CD4-positive, alpha-beta T cell treated with Interleukin-6 at 100 ng/mL for 8 hours (primary cell): ENCODE results near the gene ZNF583.
A peak's percentile ranks its signal among the peaks of the same experiment; 100 is the strongest.

Experiments
- DNase-seq: peaks from one replicate; pipeline ENCODE4 v3.0.0-alpha.2; 2020; ENCODE audit warnings: mixed read lengths, low spot score

ZNF583 gene

GRCh38 chr19:56403764-56404704 lies at the start of gene ZNF583:
ZNF583 (plus strand) TSS chr19:56404332; CDS start chr19:56407115, 2,783 bp downstream.
- DNase-seq, result peak; percentile 91

DNA sequence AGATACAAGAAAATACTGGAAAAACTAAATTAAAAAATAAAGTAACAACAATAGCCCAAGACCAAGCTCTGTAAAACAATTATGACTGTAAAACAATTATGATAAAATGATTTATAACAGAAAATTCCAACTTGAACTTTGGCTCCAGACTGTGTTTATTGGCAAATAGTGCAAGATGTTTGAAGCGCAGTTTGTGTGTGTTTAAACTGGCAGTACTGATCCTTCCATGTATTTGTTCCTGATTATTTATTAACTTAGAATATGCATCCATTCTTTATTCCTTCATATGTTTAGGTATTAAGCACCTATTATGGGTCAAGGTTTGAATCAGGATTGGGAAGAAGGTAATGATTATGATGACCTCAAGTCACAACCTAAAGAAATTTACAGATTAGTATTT lies 48.6 kb upstream of the ZNF583 start:
- DNase-seq, result no peak

- DNase-seq, result no peak
Observed at GRCh38 chr19:56356944-56357343, 47.2 kb upstream of the ZNF583 start.

DNA sequence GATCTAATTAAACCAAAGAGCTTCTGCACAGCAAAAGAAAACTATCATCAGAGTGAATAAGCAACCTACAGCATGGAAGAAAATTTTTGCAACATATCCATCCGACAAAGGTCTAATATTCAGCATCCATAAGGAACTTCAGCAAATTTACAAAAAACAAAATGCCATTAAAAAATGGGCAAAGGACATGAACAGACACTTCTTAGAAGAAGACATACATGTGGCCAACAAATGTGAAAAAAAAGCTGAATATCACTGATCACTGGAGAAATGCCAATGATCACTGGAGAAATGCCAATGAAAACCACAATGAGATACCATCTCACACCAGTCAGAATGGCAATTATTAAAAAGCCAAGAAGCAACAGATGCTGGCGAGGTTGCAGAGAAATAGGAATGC lies 43.3 kb upstream of the ZNF583 start:
- no peak for DNase-seq

- peak; percentile 73 for DNase-seq
Observed at GRCh38 chr19:56367829-56368711, 36.1 kb upstream of the ZNF583 start.

- no peak for DNase-seq
Observed at GRCh38 chr19:56369886-56370676, 34.1 kb upstream of the ZNF583 start.

DNA sequence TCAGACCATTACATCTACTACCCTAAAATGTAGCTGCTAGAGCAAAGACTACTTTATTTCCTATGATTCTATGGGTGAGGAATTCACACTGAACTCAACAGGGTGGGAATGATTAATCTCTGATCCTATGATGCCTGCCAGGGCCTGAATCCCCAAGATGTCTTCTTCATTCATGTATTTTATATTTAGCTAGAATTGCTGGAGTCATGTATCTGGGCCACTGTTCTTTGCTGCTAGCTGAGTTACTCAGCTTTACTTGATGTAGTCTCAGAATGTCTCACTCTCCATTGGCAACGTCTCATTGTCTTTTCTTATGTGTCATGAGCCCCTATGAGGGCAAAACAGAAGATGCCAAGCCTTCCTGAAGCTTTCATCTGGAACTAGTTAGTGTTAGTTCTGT lies 31.9 kb upstream of the ZNF583 start:
- DNase-seq, result no peak

GRCh38 chr19:56377105-56377924 lies 26.8 kb upstream of the ZNF583 start:
- DNase-seq, result no peak

GRCh38 chr19:56383826-56384605 lies 20.1 kb upstream of the ZNF583 start:
- DNase-seq, result no peak

DNA sequence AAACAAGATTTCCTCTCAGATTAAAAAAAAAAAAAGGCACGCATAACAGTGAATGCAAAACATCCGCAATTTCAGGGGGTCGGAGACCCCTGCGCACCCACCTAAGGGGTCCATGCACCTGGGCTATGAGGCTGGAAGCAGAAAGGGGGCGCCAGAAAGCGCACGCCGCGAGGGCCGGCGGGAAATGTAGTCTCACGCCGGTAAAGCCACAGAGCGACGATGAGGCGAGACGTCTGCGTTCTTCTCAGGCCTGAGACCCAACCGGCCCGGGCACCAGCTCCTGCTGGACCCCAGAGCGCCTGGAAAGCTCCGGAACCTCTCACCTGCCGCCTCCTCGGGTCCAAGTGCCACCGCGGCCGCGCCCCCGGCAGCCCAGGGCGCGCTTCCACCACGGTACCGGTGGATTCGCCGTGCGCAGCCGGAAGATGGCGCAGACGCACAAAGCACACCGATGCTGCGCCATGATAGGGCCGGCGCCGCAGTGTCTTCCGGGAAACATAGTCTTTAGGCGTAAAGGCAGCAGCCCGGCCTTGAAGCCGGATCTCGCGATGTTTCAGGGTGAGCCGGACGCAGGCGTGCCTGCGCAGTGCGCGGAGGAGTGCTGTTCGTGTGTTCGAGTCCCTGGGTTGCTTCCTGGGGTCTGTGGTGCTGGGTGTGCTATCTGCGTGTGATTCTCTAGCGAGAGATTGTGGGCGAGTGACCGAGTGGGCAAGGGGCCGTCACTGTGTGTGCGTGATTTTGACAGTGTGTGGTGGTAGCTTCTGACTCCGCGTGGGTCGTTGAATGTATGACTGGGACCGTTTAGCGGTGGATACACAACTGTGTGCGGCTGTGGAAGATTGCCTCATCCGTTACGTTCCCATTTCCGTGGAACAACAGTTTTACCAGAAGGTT lies 10.8 kb upstream of the ZNF583 start, which contains the start of gene ZNF582:
TSS of gene ZNF582 (minus strand) at position 416 of the 894 bp plus-strand sequence. CDS start 1,782 bp downstream, outside the sequence.
- DNase-seq, result peak; percentile 95

DNA sequence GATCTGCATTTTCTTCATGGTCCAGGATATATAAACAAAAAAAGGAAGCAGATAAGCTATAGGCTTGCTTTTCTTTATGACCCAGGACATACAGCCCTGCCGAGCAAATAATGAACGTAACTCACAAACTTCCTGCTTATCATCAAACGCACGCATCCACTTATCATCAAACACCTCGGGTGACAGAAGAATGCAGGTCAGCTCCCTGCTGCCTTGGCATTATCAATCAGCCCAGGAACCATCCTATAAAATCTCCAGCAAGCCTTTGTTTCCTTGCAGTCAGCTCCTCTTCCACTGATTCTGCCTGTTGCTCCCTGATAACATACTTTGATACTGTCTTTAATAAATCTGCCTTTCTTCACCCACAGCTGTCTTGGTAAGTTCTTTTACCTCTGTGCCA lies 5.3 kb upstream of the ZNF583 start:
- DNase-seq, result no peak

DNA sequence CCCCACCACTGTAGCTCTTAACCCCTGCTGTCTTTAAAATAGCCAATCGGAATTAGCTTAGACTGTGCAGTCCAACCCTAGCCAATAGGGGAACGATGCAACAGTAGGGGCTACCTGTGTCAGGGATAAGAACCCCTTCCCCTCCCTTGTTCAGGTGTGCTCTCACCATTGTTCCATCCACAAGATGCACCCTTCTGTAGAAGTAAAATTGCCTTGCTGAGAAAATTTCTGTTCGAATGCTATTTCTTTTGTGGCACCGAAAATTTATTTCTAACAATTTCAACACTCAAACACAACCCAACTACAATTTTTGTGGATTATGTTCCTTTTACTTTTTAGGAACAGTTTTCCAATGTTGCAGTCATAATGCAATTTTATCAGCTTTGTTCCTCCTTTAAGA lies 3.6 kb upstream of the ZNF583 start:
- DNase-seq, result no peak

- no peak for DNase-seq
Observed at GRCh38 chr19:56403261-56403660, 871 bp upstream of the ZNF583 start.

- no peak for DNase-seq
Observed at GRCh38 chr19:56404705-56405056, 549 bp downstream of the ZNF583 start.

DNA sequence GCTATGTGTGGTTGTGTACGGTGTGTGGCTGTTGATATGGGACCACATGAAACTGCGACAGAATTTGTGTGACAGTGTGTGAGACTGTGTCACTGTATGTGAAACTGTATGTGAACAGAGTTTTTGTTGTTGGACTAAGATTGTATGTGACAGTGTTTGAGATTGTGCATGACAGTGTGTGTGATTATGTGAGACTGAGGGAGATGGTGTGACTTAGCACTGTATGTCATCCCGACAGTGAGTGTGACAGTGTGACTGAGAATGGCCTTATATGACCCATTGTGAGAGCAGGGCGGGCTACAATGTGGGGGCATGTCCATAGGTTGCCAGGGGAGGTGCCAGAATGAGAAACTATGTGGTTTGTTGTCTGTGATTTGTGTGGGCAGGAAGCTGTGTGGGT lies 930 bp downstream of the ZNF583 start:
- DNase-seq, result no peak

DNA sequence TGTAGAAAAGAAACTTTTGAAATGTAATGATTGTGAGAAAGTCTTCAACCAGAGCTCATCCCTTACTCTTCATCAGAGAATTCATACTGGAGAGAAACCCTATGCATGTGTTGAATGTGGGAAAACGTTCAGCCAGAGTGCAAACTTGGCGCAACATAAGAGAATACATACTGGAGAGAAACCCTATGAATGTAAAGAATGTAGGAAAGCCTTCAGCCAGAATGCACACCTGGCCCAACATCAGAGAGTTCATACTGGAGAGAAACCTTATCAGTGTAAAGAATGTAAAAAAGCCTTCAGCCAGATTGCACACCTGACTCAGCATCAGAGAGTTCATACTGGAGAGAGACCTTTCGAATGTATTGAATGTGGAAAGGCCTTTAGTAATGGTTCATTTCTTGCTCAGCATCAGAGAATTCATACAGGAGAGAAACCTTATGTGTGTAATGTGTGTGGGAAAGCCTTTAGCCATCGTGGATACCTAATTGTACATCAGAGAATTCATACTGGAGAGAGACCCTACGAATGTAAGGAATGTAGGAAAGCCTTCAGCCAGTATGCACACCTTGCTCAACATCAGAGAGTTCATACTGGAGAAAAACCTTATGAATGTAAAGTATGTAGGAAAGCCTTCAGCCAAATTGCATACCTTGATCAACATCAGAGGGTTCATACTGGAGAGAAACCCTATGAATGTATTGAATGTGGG lies 19.3 kb downstream of the ZNF583 start:
- no peak for DNase-seq

GRCh38 chr19:56423985-56424353 lies 19.8 kb downstream of the ZNF583 start:
- no peak for DNase-seq

DNA sequence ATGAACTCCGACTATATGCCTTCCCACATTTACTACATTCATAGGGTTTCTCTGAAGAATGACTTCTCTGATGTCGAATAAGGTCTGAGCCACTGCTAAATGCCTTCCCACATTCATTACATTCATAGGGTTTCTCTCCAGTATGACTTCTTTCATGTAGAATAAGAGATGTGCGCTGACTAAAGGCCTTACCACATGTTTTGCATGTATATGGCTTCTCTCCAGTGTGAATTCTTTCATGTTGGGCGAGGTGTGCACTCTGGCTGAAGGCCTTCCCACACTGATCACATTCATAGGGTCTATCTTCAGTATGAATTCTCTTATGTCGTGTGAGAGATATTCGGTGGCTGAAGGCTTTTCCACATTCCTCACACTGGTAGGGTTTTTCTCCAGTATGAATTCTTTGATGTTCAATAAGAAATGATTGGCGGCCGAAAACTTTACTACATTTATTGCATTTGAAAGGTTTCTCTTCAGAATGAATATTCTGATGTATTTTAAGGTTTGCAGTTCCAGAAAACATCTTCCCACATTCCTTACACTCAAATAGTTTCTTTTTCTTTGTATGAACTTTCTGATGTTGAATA lies 37.2 kb downstream of the ZNF583 start:
- no peak for DNase-seq
